ENCODE measurements around the gene PIK3IP1.
"Not testable (repeated sequence)": the region's sequence is repeated elsewhere in the genome, so short reads cannot be mapped to it uniquely, and the experiment has no call there.

PIK3IP1 gene

GRCh38 chr22:31332010-31332409 is 39.7 kb upstream of the PIK3IP1 start:
- no peaks in the 10 kb centered on the region for H3K27me3 ChIP-seq (ENCODE audit: control insufficient read depth in 5 of 5, insufficient read depth in 4 of 5, low read length in 5 of 5)
- no peak overlapping the region for H3K4me3 ChIP-seq (ENCODE audit: low read depth in 1 of 5, low read length in 5 of 5)
- H3K9me3 ChIP-seq (ENCODE audit: control insufficient read depth in 5 of 5, low read length in 5 of 5), result no peaks in the 10 kb centered on the region
- no peak overlapping the region for H3K27ac ChIP-seq (ENCODE audit: low read depth, low read length)
- H3K4me1 ChIP-seq (ENCODE audit: control insufficient read depth in 5 of 5, insufficient read depth in 5 of 5, low read length in 5 of 5), result peaks cover 0 to 11% (median 0%) of the 10 kb centered on the region in 5 donors
- peaks cover 8 to 90% (median 77%) of the 10 kb centered on the region in 5 donors for H3K36me3 ChIP-seq (ENCODE audit: control insufficient read depth in 5 of 5, insufficient read depth in 5 of 5, low read length in 5 of 5)
- H3K9ac ChIP-seq (ENCODE audit: low read length in 5 of 5), result no peak overlapping the region

DNA sequence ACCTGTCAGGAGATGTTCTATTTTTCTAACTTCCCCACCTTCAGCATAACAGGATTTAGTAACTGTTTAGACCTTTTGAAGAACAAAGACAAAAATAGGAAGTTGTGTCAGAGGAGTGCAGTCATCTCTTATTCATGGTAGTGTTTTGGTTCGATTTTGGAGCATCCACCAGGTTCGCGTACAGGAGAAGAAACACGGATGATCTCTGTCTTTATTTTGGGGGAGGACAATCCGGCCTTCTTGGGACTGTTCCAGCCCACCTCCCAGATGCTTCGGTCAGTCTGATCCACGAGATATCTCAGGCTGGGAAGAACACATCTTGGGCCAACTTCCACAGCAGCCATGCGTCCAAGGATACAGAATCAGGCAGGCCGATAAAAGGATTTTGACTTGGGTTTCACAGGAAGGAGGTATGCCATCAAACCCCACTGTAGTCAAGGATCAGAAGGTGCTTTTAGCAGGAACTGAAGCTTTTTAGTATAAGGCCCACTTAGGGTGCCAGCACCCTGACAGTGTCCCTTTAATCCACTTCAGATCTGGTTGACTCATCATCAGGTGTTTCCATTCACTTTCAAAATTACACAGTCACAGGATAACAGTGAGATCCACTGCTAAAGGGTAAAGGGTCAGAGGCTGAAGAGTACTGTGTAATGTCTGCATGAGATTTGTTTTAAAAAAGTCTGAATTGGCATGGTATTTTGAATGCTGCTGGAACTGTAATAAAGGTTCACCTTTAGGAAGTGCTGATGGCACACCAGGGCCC is 37.3 kb upstream of the PIK3IP1 start:
- Histone ChIP-seq H3K4me1 (ENCODE audit: control insufficient read depth in 5 of 5, insufficient read depth in 5 of 5, low read length in 5 of 5) (peaks cover 0 to 11% (median 0%) of the 10 kb centered on the region in 5 donors), H3K27me3 (ENCODE audit: control insufficient read depth in 5 of 5, insufficient read depth in 4 of 5, low read length in 5 of 5) (no peaks in the 10 kb centered on the region), H3K9ac (ENCODE audit: low read length in 5 of 5) (no peak overlapping the region), H3K4me3 (ENCODE audit: low read depth in 1 of 5, low read length in 5 of 5) (no peak overlapping the region), H3K27ac (ENCODE audit: low read depth, low read length) (no peak overlapping the region), H3K36me3 (ENCODE audit: control insufficient read depth in 5 of 5, insufficient read depth in 5 of 5, low read length in 5 of 5) (peaks cover 8 to 93% (median 83%) of the 10 kb centered on the region in 5 donors), H3K9me3 (ENCODE audit: control insufficient read depth in 5 of 5, low read length in 5 of 5) (no peaks in the 10 kb centered on the region)

DNA sequence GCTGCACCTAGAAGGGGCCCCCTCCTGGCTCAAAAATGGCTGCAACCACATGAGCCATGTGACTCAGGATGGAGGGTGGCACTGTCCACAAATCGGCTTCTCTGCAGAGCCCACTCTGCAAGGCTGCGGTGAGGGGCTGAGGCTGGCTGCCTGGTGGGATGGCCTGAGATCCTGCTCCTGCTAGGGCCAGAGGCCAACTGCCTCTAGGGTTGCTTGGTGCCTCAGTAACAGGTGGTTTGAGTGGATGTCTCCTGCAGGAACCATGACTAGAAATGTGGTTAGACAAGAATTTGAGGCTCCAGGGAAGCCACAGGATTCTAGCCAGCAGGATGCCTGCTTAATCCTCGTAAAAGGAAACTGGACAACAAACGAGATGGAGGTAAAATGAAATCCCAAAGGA is 36.7 kb upstream of the PIK3IP1 start:
- Histone ChIP-seq H3K27ac (ENCODE audit: low read depth, low read length) (no peak overlapping the region), H3K27me3 (ENCODE audit: control insufficient read depth in 5 of 5, insufficient read depth in 4 of 5, low read length in 5 of 5) (no peaks in the 10 kb centered on the region), H3K9me3 (ENCODE audit: control insufficient read depth in 5 of 5, low read length in 5 of 5) (no peaks in the 10 kb centered on the region), H3K9ac (ENCODE audit: low read length in 5 of 5) (no peak overlapping the region), H3K4me1 (ENCODE audit: control insufficient read depth in 5 of 5, insufficient read depth in 5 of 5, low read length in 5 of 5) (peaks cover 0 to 8% (median 0%) of the 10 kb centered on the region in 5 donors), H3K4me3 (ENCODE audit: low read depth in 1 of 5, low read length in 5 of 5) (no peak overlapping the region), H3K36me3 (ENCODE audit: control insufficient read depth in 5 of 5, insufficient read depth in 5 of 5, low read length in 5 of 5) (peaks cover 8 to 93% (median 81%) of the 10 kb centered on the region in 5 donors)

DNA sequence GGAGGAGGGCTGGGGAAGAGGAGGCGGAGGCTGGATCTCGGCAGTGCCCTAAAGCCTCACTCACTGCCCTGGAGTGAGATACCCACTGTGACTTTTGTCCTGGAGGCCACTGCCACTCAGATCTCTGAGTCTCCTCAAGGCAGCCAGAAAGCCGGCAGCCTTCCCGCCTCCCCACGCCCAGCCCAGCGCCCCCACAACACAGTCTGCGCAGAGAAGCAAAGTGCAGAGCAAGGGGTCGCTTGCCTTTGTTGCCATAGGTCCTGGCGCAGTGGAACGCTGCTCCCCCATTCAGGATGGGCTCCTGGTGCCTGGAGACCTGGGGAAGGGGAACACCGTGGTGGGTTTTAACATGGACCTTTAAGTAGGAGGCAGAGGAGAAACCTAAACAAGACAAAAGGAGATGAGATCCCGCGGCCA is 36.3 kb upstream of the PIK3IP1 start:
- no peak overlapping the region for H3K27ac ChIP-seq (ENCODE audit: low read depth, low read length)
- peaks cover 0 to 5% (median 0%) of the 10 kb centered on the region in 5 donors for H3K4me1 ChIP-seq (ENCODE audit: control insufficient read depth in 5 of 5, insufficient read depth in 5 of 5, low read length in 5 of 5)
- H3K9ac ChIP-seq (ENCODE audit: low read length in 5 of 5), result no peak overlapping the region
- H3K4me3 ChIP-seq (ENCODE audit: low read depth in 1 of 5, low read length in 5 of 5), result no peak overlapping the region
- H3K36me3 ChIP-seq (ENCODE audit: control insufficient read depth in 5 of 5, insufficient read depth in 5 of 5, low read length in 5 of 5), result peaks cover 8 to 92% (median 77%) of the 10 kb centered on the region in 5 donors
- no peaks in the 10 kb centered on the region for H3K27me3 ChIP-seq (ENCODE audit: control insufficient read depth in 5 of 5, insufficient read depth in 4 of 5, low read length in 5 of 5)
- H3K9me3 ChIP-seq (ENCODE audit: control insufficient read depth in 5 of 5, low read length in 5 of 5), result no peaks in the 10 kb centered on the region

GRCh38 chr22:31327806-31328543 is 35.7 kb upstream of the PIK3IP1 start:
- H3K27me3 ChIP-seq (ENCODE audit: control insufficient read depth in 5 of 5, insufficient read depth in 4 of 5, low read length in 5 of 5), result no peaks in the 10 kb centered on the region
- peaks cover 0 to 5% (median 0%) of the 10 kb centered on the region in 5 donors for H3K4me1 ChIP-seq (ENCODE audit: control insufficient read depth in 5 of 5, insufficient read depth in 5 of 5, low read length in 5 of 5)
- no peak overlapping the region for H3K27ac ChIP-seq (ENCODE audit: low read depth, low read length)
- H3K36me3 ChIP-seq (ENCODE audit: control insufficient read depth in 5 of 5, insufficient read depth in 5 of 5, low read length in 5 of 5), result peaks cover 4 to 91% (median 73%) of the 10 kb centered on the region in 5 donors
- H3K4me3 ChIP-seq (ENCODE audit: low read depth in 1 of 5, low read length in 5 of 5), result no peak overlapping the region
- no peaks in the 10 kb centered on the region for H3K9me3 ChIP-seq (ENCODE audit: control insufficient read depth in 5 of 5, low read length in 5 of 5)
- H3K9ac ChIP-seq (ENCODE audit: low read length in 5 of 5), result no peak overlapping the region

GRCh38 chr22:31326877-31327276 is 34.6 kb upstream of the PIK3IP1 start:
- no peaks in the 10 kb centered on the region for H3K9me3 ChIP-seq (ENCODE audit: control insufficient read depth in 5 of 5, low read length in 5 of 5)
- no peak overlapping the region for H3K9ac ChIP-seq (ENCODE audit: low read length in 5 of 5)
- H3K27ac ChIP-seq (ENCODE audit: low read depth, low read length), result no peak overlapping the region
- H3K4me1 ChIP-seq (ENCODE audit: control insufficient read depth in 5 of 5, insufficient read depth in 5 of 5, low read length in 5 of 5), result peaks cover 0 to 5% (median 0%) of the 10 kb centered on the region in 5 donors
- H3K27me3 ChIP-seq (ENCODE audit: control insufficient read depth in 5 of 5, insufficient read depth in 4 of 5, low read length in 5 of 5), result no peaks in the 10 kb centered on the region
- peaks cover 0 to 85% (median 62%) of the 10 kb centered on the region in 5 donors for H3K36me3 ChIP-seq (ENCODE audit: control insufficient read depth in 5 of 5, insufficient read depth in 5 of 5, low read length in 5 of 5)
- H3K4me3 ChIP-seq (ENCODE audit: low read depth in 1 of 5, low read length in 5 of 5), result no peak overlapping the region

DNA sequence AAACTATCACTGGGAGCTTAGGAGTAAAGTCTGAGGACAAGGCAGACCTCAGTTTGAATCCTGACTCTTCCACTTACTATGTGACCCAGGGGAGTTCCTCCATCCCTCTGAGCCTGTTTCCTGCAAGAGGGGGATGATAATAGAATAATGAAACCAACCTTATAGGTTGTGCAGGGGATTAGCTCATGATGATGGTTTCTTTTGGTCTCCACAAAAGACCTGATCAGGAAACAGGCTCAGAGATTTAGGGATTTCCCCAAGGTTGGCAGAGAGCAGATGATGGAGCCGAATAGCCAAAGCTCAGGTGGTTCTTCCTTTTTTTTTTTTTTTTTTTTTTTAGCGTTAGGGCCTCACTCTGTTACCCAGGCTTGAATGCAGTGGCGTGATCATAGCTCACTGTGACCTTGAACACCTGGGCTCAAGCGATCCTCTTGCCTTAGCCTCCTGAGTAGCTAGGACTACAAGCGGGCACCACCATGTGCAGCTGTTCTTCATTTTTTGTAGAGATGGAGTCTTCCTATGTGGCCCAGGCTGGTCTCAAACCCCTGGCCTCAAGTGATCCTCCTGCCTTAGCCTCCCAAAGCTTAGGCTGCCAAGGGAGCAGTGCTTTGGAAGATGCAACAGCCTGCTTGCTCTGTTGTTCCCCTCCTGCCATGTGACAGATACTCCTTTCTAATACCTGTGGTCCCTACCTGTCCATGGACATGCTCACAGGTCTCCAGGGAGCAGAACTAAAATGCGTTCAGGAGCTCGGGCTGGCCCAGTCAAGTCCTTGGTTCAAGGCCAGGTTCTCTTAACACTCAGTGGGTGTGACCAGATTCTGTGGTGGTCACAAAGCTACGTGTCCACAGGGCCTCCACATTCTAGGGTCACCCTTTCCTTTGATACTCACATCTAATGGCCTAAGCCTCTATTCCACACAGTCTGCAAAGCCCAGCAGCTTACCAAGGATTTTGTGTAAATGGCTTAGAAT is 31.6 kb upstream of the PIK3IP1 start:
- H3K4me3 ChIP-seq (ENCODE audit: low read depth in 1 of 5, low read length in 5 of 5), result no peak overlapping the region

DNA sequence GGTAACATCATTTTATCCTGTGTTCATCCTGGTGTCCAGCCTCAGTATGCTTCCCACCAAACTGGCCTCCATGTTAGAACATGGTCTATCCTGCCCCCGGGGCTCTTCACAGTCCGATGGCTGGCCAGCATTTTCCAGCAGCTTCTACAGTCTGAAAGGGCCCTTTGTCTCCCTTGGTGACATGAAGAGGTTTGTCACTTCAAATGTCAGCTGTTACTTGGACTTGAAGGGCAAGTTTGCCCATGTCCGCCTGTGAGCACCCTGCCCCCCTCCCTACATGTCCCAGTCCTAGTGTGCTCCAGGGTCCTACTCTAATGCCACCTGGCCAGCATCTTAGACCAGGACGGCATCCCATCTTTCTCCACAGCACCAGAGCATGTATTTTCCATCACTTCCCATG is 29.1 kb upstream of the PIK3IP1 start:
- no peak overlapping the region for H3K4me3 ChIP-seq (ENCODE audit: low read depth in 1 of 5, low read length in 5 of 5)
- no peak overlapping the region for H3K27ac ChIP-seq (ENCODE audit: low read depth, low read length)
- H3K36me3 ChIP-seq (ENCODE audit: control insufficient read depth in 5 of 5, insufficient read depth in 5 of 5, low read length in 5 of 5), result peaks cover 0 to 36% (median 18%) of the 10 kb centered on the region in 5 donors

More for the DNA sequence above, 31.6 kb upstream of the PIK3IP1 start:
- H3K4me1 ChIP-seq (ENCODE audit: control insufficient read depth in 5 of 5, insufficient read depth in 5 of 5, low read length in 5 of 5), result peaks cover 0 to 5% (median 0%) of the 10 kb centered on the region in 5 donors
- peaks cover 0 to 60% (median 43%) of the 10 kb centered on the region in 5 donors for H3K36me3 ChIP-seq (ENCODE audit: control insufficient read depth in 5 of 5, insufficient read depth in 5 of 5, low read length in 5 of 5)
- H3K9ac ChIP-seq (ENCODE audit: low read length in 5 of 5), result no peak overlapping the region
- H3K9me3 ChIP-seq (ENCODE audit: control insufficient read depth in 5 of 5, low read length in 5 of 5), result no peaks in the 10 kb centered on the region
- H3K27me3 ChIP-seq (ENCODE audit: control insufficient read depth in 5 of 5, insufficient read depth in 4 of 5, low read length in 5 of 5), result no peaks in the 10 kb centered on the region
- H3K27ac ChIP-seq (ENCODE audit: low read depth, low read length), result no peak overlapping the region

GRCh38 chr22:31314220-31314619 is 21.9 kb upstream of the PIK3IP1 start:
- not testable (repeated sequence) for H3K9me3 ChIP-seq (ENCODE audit: control insufficient read depth in 5 of 5, low read length in 5 of 5); H3K4me3 ChIP-seq (ENCODE audit: low read depth in 1 of 5, low read length in 5 of 5); H3K27me3 ChIP-seq (ENCODE audit: control insufficient read depth in 5 of 5, insufficient read depth in 4 of 5, low read length in 5 of 5); H3K9ac ChIP-seq (ENCODE audit: low read length in 5 of 5); H3K36me3 ChIP-seq (ENCODE audit: control insufficient read depth in 5 of 5, insufficient read depth in 5 of 5, low read length in 5 of 5); H3K27ac ChIP-seq (ENCODE audit: low read depth, low read length); H3K4me1 ChIP-seq (ENCODE audit: control insufficient read depth in 5 of 5, insufficient read depth in 5 of 5, low read length in 5 of 5)

More for the DNA sequence above, 29.1 kb upstream of the PIK3IP1 start:
- H3K9ac ChIP-seq (ENCODE audit: low read length in 5 of 5), result no peak overlapping the region
- no peaks in the 10 kb centered on the region for H3K27me3 ChIP-seq (ENCODE audit: control insufficient read depth in 5 of 5, insufficient read depth in 4 of 5, low read length in 5 of 5)
- H3K4me1 ChIP-seq (ENCODE audit: control insufficient read depth in 5 of 5, insufficient read depth in 5 of 5, low read length in 5 of 5), result no peaks in the 10 kb centered on the region
- H3K9me3 ChIP-seq (ENCODE audit: control insufficient read depth in 5 of 5, low read length in 5 of 5), result no peaks in the 10 kb centered on the region

Measured in subcutaneous abdominal adipose tissue (tissue), 5 donors.